Gastroesophageal sphincter (tissue), 3 donors: ENCODE results near the gene PREPL.

Source experiments
- CTCF ChIP-seq, 4 experiments: fragments of 200-600 bp in 2 of 4; fragments of 450-650 bp in 2 of 4; sonication (generic) in 1 of 4; IDR thresholded peaks; one replicate each; pipeline ENCODE4 v1.5.1; 2017 to 2019; ENCODE audit warnings: antibody characterized with exemption in 4 of 4, mild to moderate bottlenecking in 2 of 4, moderate library complexity in 2 of 4
- EP300 ChIP-seq: sonication (generic); formaldehyde crosslinking; IDR thresholded peaks from one replicate; pipeline ENCODE4 v1.6.1; 2017; ENCODE audit warnings: antibody characterized with exemption, mild to moderate bottlenecking
- POLR2A ChIP-seq, 2 donors: fragments of 450-650 bp; IDR thresholded peaks; one replicate each; pipeline ENCODE4 v1.6.1; 2017; ENCODE audit warnings: antibody characterized with exemption in 2 of 2, mild to moderate bottlenecking in 2 of 2, moderate library complexity in 1 of 2
- POLR2AphosphoS5 ChIP-seq: sonication (generic); formaldehyde crosslinking; IDR thresholded peaks from one replicate; pipeline ENCODE4 v1.6.1; 2017; ENCODE audit warnings: antibody characterized with exemption

DNA sequence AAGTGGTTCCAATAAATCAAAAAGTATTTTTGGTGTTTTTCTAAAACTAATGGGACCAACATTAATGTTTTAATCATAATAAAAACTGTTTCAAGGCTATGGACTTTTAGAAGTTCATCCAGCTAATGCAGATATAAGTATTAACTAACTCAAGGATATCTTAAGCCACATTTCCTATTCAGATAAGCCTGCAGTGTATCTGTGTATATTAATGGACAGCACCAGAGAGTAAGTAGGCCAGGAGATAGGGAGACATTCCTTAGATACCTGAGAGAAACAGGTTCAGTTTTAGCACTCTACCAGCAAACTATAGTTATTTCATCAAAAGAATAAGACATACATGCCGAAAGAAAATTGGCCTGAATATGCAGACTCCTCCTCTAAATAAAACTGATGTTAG is 27.3 kb downstream of the PREPL start:
- TF ChIP-seq CTCF (IDR thresholded peaks at IDR 0.05), result no peak
- no peak for TF ChIP-seq POLR2A (IDR thresholded peaks at IDR 0.05)
- TF ChIP-seq POLR2AphosphoS5, result no peak
- no peak for TF ChIP-seq EP300
